WTC11 (cell line): ENCODE results near the gene SSR1. TPM values are rescaled to one million over a fixed set of nuclear protein-coding genes. Genes with fewer than 3 reads are reported as not detected.

Source experiments
- ATAC-seq: fragments of 200-7000 bp; cut with Tn5 transposase; 2 replicates; pipeline ENCODE4 v1.10.0; 2021; ENCODE audit warnings: mild to moderate bottlenecking, moderate library complexity
- CTCF ChIA-PET: fragments of 300-600 bp; sonication (Branson Sonifier 250); formaldehyde crosslinking; loops from one replicate; lab custom pipeline; 2021; ENCODE audit warnings: antibody characterized with exemption; lab: Charles Lee
- POLR2A ChIA-PET: fragments of 350-600 bp; sonication (Branson Sonifier 250); formaldehyde crosslinking; loops from one replicate; lab custom pipeline; 2021; ENCODE audit warnings: antibody characterized with exemption; lab: Charles Lee
- DNase-seq: peaks from one replicate; pipeline ENCODE4 v3.0.0; 2021; ENCODE audit warnings: low spot score
- H3K27ac Mint-ChIP-seq: 2 replicates; pipeline ENCODE4 v1.8.0; 2021; ENCODE audit warnings: mixed read lengths
- H3K27me3 Mint-ChIP-seq: 2 replicates; pipeline ENCODE4 v1.8.0; 2021; ENCODE audit warnings: low read depth, mild to moderate bottlenecking, moderate library complexity, mixed read lengths
- H3K36me3 Mint-ChIP-seq: 2 replicates; pipeline ENCODE4 v1.8.0; 2021; ENCODE audit warnings: mixed read lengths
- H3K4me1 Mint-ChIP-seq: 2 replicates; pipeline ENCODE4 v1.8.0; 2022; ENCODE audit warnings: mixed read lengths
- H3K4me3 Mint-ChIP-seq: 2 replicates; pipeline ENCODE4 v1.8.0; 2021; ENCODE audit warnings: mild to moderate bottlenecking, moderate library complexity, mixed read lengths
- H3K9me3 Mint-ChIP-seq: 2 replicates; pipeline ENCODE4 v1.8.0; 2021; ENCODE audit warnings: mixed read lengths
- ESRRA ChIP-seq: sonication (generic); formaldehyde crosslinking; IDR thresholded peaks from 2 replicates; pipeline ENCODE4 v1.8.1; 2022; ENCODE audit warnings: mild to moderate bottlenecking, missing genetic modification reagents, borderline replicate concordance
- ETV6 ChIP-seq: sonication (generic); formaldehyde crosslinking; IDR thresholded peaks from 2 replicates; pipeline ENCODE4 v1.8.1; 2022; ENCODE audit warnings: mild to moderate bottlenecking, missing genetic modification reagents
- FOXJ3 ChIP-seq: sonication (generic); formaldehyde crosslinking; IDR thresholded peaks from 2 replicates; pipeline ENCODE4 v1.9.0; 2021; ENCODE audit warnings: missing genetic modification reagents, mild to moderate bottlenecking, borderline replicate concordance
- FOXP1 ChIP-seq: sonication (generic); formaldehyde crosslinking; IDR thresholded peaks from 2 replicates; pipeline ENCODE4 v1.8.0; 2022; ENCODE audit warnings: missing genetic modification reagents, mild to moderate bottlenecking, moderate library complexity, borderline replicate concordance
- GABPB1 ChIP-seq: sonication (generic); formaldehyde crosslinking; IDR thresholded peaks from 2 replicates; pipeline ENCODE4 v1.8.1; 2023; ENCODE audit warnings: mild to moderate bottlenecking, missing genetic modification reagents
- OVOL2 ChIP-seq: fragments of 250-450 bp; sonication (Bioruptor Pico); IDR thresholded peaks from 2 replicates; pipeline ENCODE4 v1.9.0; 2021; ENCODE audit warnings: mild to moderate bottlenecking, borderline replicate concordance
- TEAD1 ChIP-seq: sonication (generic); formaldehyde crosslinking; IDR thresholded peaks from 2 replicates; pipeline ENCODE4 v1.8.0; 2022; ENCODE audit warnings: mild to moderate bottlenecking, missing genetic modification reagents
- TP53 ChIP-seq: sonication (generic); formaldehyde crosslinking; IDR thresholded peaks from 2 replicates; pipeline ENCODE4 v1.8.1; 2023; ENCODE audit warnings: mild to moderate bottlenecking, missing genetic modification reagents
- ZBTB21 ChIP-seq: sonication (generic); formaldehyde crosslinking; IDR thresholded peaks from 2 replicates; pipeline ENCODE4 v1.8.1; 2023; ENCODE audit warnings: mild to moderate bottlenecking, missing genetic modification reagents, borderline replicate concordance
- ZNF219 ChIP-seq: sonication (generic); formaldehyde crosslinking; IDR thresholded peaks from 2 replicates; pipeline ENCODE4 v1.8.0; 2023; ENCODE audit warnings: missing genetic modification reagents, mild to moderate bottlenecking, borderline replicate concordance
- ZNF232 ChIP-seq: sonication (generic); formaldehyde crosslinking; IDR thresholded peaks from 2 replicates; pipeline ENCODE4 v1.8.0; 2022; ENCODE audit warnings: mild to moderate bottlenecking, missing genetic modification reagents
- ZNF423 ChIP-seq: fragments of 250-450 bp; sonication (Bioruptor Pico); IDR thresholded peaks from 2 replicates; pipeline ENCODE4 v2.1.2; 2022; ENCODE audit warnings: mild to moderate bottlenecking, moderate library complexity
- total RNA-seq: library from RNA; stranded (reverse); gene quantifications from 3 replicates; pipeline ENCODE4 v1.2.3, GENCODE V29; 2021
- TF ChIP-seq, protein P1 (sequence below): sonication (generic); formaldehyde crosslinking; IDR thresholded peaks from 2 replicates; pipeline ENCODE4 v1.8.0; 2022; ENCODE audit warnings: mild to moderate bottlenecking, missing genetic modification reagents
- TF ChIP-seq, protein P2 (sequence below): sonication (generic); formaldehyde crosslinking; IDR thresholded peaks from 2 replicates; pipeline ENCODE4 v1.8.0; 2023; ENCODE audit warnings: mild to moderate bottlenecking, missing genetic modification reagents
- TF ChIP-seq, protein P3 (sequence below): sonication (generic); formaldehyde crosslinking; IDR thresholded peaks from 2 replicates; pipeline ENCODE4 v1.8.1; 2023; ENCODE audit warnings: mild to moderate bottlenecking, missing genetic modification reagents
- TF ChIP-seq, protein P4 (sequence below): fragments of 250-450 bp; sonication (Bioruptor Pico); IDR thresholded peaks from 2 replicates; pipeline ENCODE4 v1.8.0; 2021; ENCODE audit warnings: mild to moderate bottlenecking
- TF ChIP-seq, protein P5 (sequence below): sonication (generic); formaldehyde crosslinking; IDR thresholded peaks from 2 replicates; pipeline ENCODE4 v1.8.0; 2022; ENCODE audit warnings: mild to moderate bottlenecking, missing genetic modification reagents
- TF ChIP-seq, protein P6 (sequence below): sonication (generic); formaldehyde crosslinking; IDR thresholded peaks from 2 replicates; pipeline ENCODE4 v1.8.0; 2022; ENCODE audit warnings: mild to moderate bottlenecking, missing genetic modification reagents
- TF ChIP-seq, protein P7 (sequence below): sonication (generic); formaldehyde crosslinking; IDR thresholded peaks from 2 replicates; pipeline ENCODE4 v1.8.1; 2022; ENCODE audit warnings: missing genetic modification reagents, borderline replicate concordance

Gene SSR1
- total RNA-seq, 1 experiment from 2014 or later, result 96.7 TPM

DNA sequence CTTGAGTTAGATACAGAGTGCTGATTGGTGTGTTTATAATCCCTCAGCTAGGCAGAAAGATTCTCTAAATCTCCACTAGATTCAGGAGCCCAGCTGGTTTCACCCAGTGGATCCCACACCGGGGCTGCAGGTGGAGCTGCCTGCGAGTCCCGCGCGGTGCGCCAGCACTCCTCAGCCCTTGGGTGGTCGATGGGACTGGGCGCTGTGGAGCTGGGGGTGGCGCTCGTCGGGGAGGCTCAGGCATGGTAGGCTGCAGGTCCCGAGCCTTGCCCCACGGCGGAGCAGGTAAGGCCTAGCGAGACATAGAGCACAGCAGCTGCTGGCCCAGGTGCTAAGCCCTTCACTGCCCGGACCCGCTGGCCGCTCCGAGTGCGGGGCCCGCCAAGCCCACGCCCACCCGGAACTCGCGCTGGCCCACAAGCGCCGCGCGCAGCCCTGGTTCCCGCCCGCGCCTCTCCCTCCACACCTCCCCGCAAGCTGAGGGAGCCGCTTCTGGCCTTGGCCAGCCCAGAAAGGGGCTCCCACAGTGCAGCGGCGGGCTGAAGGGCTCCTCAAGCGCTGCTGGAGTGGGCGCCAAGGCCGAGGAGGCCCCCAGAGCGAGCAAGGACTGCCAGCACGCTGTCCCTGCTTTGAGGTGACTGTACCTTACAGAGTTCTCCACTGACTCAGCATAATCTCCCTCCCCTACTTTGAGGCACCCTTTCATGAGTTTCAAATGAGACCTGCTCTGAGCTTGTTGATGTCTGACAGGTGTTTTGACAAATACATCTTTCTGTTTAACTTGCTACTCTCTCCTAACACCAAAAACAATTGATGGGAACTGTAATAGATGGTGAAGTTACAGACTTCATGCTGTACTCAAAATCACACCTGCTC lies 3.9 kb upstream of the SSR1 start:
- Mint-ChIP-seq H3K4me1 (peaks cover 3% of the 10 kb centered on the region), H3K27ac (no peak overlapping the region), H3K9me3 (peaks cover 10% of the 10 kb centered on the region), H3K27me3 (no peaks in the 10 kb centered on the region; the same call in 1 of the 2 replicates), H3K4me3 (no peak overlapping the region), H3K36me3 (no peaks in the 10 kb centered on the region)
- ATAC-seq (no peak), DNase-seq (no peak)
- no peak for TF ChIP-seq TP53
- no peak for TF ChIP-seq ZBTB21 (CRISPR knock-in tag)
- TF ChIP-seq ZNF232 (CRISPR knock-in tag), result no peak
- no peak for TF ChIP-seq FOXP1 (CRISPR knock-in tag)
- TF ChIP-seq, protein P1, sequence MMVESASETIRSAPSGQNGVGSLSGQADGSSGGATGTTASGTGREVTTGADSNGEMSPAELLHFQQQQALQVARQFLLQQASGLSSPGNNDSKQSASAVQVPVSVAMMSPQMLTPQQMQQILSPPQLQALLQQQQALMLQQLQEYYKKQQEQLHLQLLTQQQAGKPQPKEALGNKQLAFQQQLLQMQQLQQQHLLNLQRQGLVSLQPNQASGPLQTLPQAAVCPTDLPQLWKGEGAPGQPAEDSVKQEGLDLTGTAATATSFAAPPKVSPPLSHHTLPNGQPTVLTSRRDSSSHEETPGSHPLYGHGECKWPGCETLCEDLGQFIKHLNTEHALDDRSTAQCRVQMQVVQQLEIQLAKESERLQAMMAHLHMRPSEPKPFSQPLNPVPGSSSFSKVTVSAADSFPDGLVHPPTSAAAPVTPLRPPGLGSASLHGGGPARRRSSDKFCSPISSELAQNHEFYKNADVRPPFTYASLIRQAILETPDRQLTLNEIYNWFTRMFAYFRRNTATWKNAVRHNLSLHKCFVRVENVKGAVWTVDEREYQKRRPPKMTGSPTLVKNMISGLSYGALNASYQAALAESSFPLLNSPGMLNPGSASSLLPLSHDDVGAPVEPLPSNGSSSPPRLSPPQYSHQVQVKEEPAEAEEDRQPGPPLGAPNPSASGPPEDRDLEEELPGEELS (CRISPR knock-in tag), result no peak
- no peak for TF ChIP-seq FOXJ3 (CRISPR knock-in tag)
- TF ChIP-seq ETV6 (CRISPR knock-in tag), result no peak
- no peak for TF ChIP-seq GABPB1 (CRISPR knock-in tag)
- TF ChIP-seq, protein P2, sequence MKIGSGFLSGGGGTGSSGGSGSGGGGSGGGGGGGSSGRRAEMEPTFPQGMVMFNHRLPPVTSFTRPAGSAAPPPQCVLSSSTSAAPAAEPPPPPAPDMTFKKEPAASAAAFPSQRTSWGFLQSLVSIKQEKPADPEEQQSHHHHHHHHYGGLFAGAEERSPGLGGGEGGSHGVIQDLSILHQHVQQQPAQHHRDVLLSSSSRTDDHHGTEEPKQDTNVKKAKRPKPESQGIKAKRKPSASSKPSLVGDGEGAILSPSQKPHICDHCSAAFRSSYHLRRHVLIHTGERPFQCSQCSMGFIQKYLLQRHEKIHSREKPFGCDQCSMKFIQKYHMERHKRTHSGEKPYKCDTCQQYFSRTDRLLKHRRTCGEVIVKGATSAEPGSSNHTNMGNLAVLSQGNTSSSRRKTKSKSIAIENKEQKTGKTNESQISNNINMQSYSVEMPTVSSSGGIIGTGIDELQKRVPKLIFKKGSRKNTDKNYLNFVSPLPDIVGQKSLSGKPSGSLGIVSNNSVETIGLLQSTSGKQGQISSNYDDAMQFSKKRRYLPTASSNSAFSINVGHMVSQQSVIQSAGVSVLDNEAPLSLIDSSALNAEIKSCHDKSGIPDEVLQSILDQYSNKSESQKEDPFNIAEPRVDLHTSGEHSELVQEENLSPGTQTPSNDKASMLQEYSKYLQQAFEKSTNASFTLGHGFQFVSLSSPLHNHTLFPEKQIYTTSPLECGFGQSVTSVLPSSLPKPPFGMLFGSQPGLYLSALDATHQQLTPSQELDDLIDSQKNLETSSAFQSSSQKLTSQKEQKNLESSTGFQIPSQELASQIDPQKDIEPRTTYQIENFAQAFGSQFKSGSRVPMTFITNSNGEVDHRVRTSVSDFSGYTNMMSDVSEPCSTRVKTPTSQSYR, result no peak
- no peak for TF ChIP-seq ESRRA
- TF ChIP-seq, protein P3, sequence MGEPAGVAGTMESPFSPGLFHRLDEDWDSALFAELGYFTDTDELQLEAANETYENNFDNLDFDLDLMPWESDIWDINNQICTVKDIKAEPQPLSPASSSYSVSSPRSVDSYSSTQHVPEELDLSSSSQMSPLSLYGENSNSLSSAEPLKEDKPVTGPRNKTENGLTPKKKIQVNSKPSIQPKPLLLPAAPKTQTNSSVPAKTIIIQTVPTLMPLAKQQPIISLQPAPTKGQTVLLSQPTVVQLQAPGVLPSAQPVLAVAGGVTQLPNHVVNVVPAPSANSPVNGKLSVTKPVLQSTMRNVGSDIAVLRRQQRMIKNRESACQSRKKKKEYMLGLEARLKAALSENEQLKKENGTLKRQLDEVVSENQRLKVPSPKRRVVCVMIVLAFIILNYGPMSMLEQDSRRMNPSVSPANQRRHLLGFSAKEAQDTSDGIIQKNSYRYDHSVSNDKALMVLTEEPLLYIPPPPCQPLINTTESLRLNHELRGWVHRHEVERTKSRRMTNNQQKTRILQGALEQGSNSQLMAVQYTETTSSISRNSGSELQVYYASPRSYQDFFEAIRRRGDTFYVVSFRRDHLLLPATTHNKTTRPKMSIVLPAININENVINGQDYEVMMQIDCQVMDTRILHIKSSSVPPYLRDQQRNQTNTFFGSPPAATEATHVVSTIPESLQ (CRISPR knock-in tag), result no peak
- no peak for TF ChIP-seq TEAD1 (CRISPR knock-in tag)
- TF ChIP-seq, protein P4, sequence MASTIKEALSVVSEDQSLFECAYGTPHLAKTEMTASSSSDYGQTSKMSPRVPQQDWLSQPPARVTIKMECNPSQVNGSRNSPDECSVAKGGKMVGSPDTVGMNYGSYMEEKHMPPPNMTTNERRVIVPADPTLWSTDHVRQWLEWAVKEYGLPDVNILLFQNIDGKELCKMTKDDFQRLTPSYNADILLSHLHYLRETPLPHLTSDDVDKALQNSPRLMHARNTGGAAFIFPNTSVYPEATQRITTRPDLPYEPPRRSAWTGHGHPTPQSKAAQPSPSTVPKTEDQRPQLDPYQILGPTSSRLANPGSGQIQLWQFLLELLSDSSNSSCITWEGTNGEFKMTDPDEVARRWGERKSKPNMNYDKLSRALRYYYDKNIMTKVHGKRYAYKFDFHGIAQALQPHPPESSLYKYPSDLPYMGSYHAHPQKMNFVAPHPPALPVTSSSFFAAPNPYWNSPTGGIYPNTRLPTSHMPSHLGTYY (CRISPR knock-in tag), result no peak
- no peak for TF ChIP-seq ZNF219 (CRISPR knock-in tag)
- no peak for TF ChIP-seq OVOL2 (CRISPR knock-in tag)
- ChIA-PET CTCF (interaction anchor here (1.1 to 3.1 kb wide), 3 partner anchors 23 to 73 kb away, joined by 4 to 8 read pairs (median 5); partner anchors contain the start of genes CAGE1 and RIOK1), POLR2A (no interaction called here)

DNA sequence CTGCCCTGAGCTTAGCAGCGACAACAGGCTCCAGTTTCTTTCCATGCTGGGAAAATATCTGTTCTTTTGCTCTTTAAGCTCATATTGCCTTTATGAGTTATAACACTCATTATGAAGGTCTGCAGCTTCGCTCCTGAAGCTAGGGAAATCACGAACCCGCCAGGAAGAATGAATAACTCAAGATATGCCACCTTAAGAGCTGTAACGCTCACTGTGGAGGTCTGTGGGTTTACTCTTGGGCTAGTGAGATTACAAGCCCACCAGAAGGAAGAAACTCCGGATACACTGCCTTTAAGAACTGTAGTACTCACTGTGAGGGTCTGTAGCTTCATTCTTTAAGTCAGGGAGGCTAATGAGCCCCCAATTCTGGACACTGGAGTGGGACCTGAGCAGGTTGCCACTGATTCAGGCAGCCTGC lies 3.0 kb upstream of the SSR1 start:
- no peak for DNase-seq
- CTCF ChIA-PET, result interaction anchor here (1.1 to 3.1 kb wide), 3 partner anchors 24 to 73 kb away, joined by 4 to 8 read pairs (median 5); partner anchors contain the start of genes CAGE1 and RIOK1
- ATAC-seq, result no peak
- peaks cover 11% of the 10 kb centered on the region for H3K4me1 Mint-ChIP-seq
- POLR2A ChIA-PET, result interaction anchor here (0.6 kb wide), 1 partner anchor 57 kb away, joined by 3 read pairs; no protein-coding TSS in a partner anchor
- H3K27ac Mint-ChIP-seq, result no peak overlapping the region
- no peaks in the 10 kb centered on the region; the same call in 1 of the 2 replicates for H3K27me3 Mint-ChIP-seq
- H3K9me3 Mint-ChIP-seq, result peaks cover 10% of the 10 kb centered on the region
- H3K4me3 Mint-ChIP-seq, result no peak overlapping the region
- H3K36me3 Mint-ChIP-seq, result no peaks in the 10 kb centered on the region
- TF ChIP-seq, protein P5, sequence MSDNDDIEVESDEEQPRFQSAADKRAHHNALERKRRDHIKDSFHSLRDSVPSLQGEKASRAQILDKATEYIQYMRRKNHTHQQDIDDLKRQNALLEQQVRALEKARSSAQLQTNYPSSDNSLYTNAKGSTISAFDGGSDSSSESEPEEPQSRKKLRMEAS, result no peak
- TF ChIP-seq, protein P6, sequence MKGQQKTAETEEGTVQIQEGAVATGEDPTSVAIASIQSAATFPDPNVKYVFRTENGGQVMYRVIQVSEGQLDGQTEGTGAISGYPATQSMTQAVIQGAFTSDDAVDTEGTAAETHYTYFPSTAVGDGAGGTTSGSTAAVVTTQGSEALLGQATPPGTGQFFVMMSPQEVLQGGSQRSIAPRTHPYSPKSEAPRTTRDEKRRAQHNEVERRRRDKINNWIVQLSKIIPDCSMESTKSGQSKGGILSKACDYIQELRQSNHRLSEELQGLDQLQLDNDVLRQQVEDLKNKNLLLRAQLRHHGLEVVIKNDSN, result no peak
- no peak for TF ChIP-seq ZNF423 (CRISPR knock-in tag)
- TF ChIP-seq, protein P4 (CRISPR knock-in tag), result no peak
- TF ChIP-seq, protein P7, sequence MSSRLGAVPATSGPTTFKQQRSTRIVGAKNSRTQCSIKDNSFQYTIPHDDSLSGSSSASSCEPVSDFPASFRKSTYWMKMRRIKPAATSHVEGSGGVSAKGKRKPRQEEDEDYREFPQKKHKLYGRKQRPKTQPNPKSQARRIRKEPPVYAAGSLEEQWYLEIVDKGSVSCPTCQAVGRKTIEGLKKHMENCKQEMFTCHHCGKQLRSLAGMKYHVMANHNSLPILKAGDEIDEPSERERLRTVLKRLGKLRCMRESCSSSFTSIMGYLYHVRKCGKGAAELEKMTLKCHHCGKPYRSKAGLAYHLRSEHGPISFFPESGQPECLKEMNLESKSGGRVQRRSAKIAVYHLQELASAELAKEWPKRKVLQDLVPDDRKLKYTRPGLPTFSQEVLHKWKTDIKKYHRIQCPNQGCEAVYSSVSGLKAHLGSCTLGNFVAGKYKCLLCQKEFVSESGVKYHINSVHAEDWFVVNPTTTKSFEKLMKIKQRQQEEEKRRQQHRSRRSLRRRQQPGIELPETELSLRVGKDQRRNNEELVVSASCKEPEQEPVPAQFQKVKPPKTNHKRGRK (CRISPR knock-in tag), result no peak
